22Rv1 (cell line): ENCODE data around the gene BBIP1.

Experiments
- ZFX ChIP-seq: fragments of 450-650 bp; IDR thresholded peaks from 2 replicates; pipeline ENCODE4 v1.6.1; 2017; ENCODE audit warnings: antibody characterized with exemption, borderline replicate concordance
- TF ChIP-seq, protein P1 (sequence below): fragments of 450-650 bp; IDR thresholded peaks from 2 replicates; pipeline ENCODE4 v1.5.1; 2017; ENCODE audit warnings: mild to moderate bottlenecking

DNA sequence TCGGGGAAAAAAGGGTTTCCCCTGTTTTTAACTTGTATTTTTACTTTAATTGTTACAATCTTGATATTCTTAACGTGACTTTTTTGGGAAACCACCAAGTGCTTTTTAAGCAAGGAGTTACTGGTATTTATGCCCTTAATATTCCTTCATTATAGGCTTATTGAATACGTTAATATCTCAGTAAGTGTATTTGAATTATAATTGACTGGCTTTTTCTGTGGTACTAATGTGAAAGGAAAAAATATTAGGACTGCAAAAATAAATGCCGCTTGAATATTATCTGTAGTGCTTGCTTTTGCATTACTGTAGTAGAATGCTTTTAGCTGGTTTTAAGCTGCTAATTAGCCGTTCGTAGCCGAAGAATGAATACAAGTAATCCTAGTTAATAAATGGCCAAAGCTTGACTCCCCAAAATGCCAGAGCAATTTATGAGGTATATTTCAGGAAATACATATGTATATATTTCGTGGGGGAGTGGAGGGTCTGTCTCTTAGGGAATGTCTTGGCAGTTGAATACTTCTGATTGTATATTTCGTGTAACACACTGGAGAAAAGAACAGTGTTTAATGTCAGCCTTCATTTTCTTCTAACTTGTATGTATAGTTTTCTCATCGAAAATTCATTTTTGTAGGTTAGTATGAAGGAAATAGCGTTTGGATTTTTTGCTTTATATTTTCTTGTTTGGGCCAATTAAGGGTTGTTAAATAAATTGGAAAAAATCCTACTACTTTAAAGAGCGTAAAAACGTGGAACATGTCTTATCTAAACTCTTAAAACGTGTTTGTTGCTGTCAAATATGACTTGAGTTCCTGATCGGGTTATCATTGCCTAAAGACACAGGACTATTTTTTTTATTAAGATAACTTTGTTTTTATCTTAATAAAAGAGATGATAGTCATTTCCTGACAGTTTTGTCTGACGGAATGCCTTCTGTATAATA lies 45.7 kb downstream of the BBIP1 start:
- TF ChIP-seq, protein P1, sequence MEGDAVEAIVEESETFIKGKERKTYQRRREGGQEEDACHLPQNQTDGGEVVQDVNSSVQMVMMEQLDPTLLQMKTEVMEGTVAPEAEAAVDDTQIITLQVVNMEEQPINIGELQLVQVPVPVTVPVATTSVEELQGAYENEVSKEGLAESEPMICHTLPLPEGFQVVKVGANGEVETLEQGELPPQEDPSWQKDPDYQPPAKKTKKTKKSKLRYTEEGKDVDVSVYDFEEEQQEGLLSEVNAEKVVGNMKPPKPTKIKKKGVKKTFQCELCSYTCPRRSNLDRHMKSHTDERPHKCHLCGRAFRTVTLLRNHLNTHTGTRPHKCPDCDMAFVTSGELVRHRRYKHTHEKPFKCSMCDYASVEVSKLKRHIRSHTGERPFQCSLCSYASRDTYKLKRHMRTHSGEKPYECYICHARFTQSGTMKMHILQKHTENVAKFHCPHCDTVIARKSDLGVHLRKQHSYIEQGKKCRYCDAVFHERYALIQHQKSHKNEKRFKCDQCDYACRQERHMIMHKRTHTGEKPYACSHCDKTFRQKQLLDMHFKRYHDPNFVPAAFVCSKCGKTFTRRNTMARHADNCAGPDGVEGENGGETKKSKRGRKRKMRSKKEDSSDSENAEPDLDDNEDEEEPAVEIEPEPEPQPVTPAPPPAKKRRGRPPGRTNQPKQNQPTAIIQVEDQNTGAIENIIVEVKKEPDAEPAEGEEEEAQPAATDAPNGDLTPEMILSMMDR, result no peak
- TF ChIP-seq ZFX, result no peak
